ENCODE results near the gene PTPN11.
"Not testable (repeated sequence)": the region's sequence is repeated elsewhere in the genome, so short reads cannot be mapped to it uniquely, and the experiment has no call there.

Gene PTPN11

DNA sequence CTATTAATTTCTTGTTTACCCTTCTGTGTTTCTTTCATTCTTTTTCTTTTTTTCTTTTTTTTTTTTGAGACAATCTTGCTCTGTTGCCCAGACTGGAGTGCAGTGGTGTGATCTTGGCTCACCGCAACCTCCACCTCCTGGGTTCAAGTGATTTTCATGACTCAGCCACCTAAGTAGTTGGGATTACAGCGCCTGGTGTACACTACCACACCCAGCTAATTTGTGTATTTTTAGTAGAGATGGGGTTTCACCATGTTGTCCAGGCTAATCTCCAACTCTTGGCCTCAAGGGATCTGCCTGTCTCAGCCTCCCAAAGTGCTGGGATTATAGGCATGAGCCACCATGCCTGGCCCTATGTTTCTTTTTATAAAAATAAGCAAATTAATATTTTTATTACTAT is 29.4 kb downstream of the PTPN11 start:
- not testable (repeated sequence) for DNase-seq (ENCODE audit: low read depth in 2 of 2)

DNA sequence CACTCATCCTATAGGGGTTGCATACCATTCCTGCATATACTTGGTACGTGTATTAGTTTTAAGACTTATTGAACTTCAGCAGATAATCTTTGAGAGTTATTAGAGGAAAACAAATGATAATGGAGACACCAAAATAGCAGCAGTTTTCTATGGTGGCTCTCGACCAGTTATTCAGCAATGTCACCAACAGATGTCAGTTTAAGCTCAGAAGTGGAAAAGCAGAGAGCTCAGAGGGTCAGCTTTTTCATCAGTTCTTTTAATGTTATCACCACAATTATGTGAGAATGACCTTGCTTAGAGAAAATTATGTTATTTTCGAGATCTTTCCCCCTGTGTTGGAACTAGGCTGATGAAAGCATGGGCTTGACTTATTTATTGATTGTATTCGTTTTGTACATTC is 32.0 kb downstream of the PTPN11 start:
- no peak for DNase-seq (ENCODE audit: low read depth in 2 of 2)

DNA sequence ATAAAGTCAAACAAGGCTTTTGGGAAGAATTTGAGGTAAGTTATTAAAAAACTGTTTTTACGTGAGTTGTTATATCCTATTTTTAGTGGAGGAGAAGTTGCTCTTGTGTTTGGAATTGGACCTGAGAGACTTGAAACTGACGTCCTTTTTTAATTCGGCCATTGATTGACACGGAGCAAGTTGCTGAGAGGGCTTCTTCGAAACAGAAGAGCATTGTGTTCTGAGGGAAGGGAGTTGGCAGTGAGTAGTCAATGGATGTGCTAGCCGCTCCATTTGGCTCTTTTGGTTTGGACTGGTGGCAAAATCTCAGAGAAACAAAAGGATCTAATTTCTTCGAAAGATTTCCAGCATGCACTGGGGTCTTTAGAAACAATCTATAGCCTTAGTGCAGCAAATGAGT is 37.3 kb downstream of the PTPN11 start:
- DNase-seq (ENCODE audit: low read depth in 2 of 2) = no peak

DNA sequence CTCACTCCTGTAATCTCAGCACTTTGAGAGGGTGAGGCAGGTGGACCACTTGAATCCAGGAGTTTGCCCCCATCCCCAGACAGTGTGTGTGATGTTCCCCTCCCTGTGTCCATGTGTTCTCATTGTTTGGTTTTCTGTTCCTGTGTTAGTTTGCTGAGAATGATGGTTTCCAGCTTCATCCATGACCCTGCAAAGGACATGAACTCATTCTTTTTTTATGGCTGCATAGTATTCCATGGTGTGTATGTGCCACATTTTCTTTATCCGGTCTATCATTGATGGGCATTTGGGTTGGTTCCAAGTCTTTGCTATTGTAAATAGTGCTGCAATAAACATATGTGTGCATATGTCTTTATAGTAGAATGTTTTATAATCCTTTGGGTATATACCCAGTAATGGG is 38.4 kb downstream of the PTPN11 start:
- not testable (repeated sequence) for DNase-seq (ENCODE audit: low read depth in 2 of 2)

DNA sequence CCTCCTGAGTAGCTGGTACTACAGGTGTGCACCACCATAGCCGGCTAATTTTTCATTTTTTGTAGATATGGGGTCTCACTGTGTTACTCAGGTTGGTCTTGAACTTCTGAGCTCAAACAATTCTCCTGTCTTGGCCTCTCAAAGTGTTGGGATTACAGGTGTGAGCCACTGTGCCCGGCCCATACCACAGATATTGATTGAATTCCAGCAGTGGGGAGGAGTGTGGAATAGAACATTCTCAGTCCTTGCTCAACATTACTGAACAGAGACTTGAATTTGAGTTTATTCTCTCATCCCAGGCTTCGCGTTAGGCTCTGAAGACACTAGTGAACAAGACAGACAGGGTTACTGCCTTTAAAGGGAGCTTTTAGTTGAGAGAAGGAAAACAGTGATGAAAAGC is 39.6 kb downstream of the PTPN11 start:
- no peak for DNase-seq (ENCODE audit: low read depth in 2 of 2)

DNA sequence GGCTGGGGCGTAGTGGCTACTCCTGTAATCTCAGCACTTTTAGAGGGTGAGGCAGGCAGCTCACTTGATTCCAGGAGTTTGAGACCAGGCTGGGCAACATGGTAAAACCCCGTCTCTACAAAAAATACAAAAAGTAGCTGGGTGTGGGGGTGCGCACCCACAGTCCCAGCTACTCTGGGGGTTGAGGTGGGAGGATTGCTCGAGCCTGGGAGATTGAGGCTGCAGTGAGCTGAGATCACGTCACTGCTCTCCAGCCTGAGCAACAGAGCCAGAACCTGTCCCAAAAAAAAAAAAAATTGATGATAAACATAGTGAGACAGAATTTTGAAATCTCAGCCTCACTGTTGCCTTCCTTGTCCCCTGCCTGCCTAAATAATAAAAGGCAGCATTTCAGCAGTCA is 40.0 kb downstream of the PTPN11 start:
- no peak for DNase-seq (ENCODE audit: low read depth in 2 of 2)

DNA sequence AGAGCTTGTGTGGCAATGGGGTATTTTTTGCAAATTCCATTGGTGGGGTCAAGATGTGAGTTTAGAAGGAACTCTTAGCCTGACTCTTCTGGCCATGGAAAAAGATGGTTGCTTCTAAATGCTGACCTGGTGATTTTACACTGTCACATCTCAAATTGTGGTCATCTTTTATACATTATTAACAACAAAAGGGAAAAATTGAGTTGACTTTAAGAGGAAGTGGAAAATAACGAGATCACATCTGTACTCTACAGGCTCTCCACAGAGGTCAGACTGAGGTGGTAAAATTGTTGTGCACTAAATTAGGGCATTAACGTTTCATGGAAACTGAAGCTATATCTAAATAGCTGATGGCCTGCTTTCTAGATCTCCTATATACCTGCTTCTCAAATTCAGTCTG is 44.7 kb downstream of the PTPN11 start:
- DNase-seq (ENCODE audit: low read depth in 2 of 2) = no peak

DNA sequence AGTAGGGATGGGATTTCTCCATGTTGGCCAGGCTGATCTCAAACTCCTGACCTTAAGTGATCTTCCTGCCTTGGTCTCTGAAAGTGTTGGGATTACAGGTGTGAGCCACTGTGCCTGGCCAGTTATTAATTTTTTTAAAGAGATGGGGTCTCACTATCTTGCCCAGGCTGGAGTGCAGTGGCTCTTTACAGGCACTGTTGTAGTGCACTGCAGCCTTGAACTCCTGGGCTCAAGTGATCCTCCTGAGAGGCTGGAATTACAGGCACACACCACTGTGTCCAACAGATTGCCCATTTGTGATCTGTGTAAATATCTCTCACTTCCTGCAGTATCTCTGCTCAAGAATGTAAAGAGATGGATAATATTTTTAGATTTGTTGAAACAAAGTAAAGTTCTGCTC is 45.9 kb downstream of the PTPN11 start:
- DNase-seq (ENCODE audit: low read depth in 2 of 2) = no peak

DNA sequence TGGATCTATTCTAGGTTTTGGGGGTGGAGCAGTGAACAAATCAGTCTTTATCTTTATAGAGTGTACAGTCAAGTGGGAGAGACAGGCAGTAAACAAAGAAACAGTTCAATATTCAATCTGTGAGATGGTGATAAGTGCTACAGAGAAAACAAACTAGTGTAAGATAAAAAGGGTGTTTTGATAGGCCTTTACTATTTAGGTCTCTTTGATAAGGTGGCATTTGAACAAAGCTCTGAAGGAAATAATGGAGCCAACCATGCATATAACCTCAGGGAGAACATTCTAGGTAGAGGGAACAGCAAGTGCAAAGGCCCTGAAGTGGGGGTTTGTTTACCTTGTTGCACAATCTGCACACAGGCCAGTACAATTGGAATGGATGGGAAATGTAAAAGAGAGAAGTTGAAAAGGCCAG is 47.3 kb downstream of the PTPN11 start:
- no peak for DNase-seq (ENCODE audit: low read depth in 2 of 2)

DNA sequence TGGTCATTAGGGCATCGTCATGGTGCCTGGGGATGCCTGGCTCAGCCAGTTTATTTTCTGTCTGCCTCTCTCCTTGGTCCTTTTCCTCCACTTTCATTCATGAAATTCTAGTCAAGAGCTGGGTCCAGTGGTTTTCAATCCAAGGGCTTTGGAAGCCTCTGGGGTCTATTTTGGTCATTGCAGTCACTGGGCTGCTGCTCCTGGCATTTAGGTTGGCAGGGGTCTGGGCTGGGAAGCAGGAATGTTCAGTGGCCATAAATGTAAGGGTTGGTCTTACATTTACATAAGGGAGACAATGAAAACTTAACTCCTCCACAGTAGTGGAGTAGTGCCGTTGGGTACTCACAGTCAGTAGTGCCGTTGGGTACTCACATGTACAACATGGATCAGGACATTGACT is 48.1 kb downstream of the PTPN11 start:
- no peak for DNase-seq (ENCODE audit: low read depth in 2 of 2)

DNA sequence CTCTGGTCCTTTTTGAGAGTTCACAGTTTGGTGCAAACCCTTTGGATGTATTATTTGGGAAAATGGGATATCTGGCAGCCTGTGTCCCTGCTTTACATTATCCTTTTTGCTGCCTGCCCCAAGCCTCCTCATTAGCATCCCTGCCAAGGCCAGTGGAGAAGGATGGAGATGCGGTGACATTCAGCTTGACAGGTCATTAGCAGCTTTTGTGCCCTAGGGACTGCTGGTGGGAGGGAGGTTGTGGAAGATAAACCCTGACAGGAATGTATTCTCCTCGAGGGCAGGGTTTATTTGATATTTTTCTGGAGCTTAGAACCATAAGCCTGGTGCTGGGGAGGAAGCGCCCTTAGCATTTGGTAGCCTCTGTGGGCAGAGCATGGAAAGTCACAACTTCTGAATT is 49.3 kb downstream of the PTPN11 start:
- DNase-seq (ENCODE audit: low read depth in 2 of 2) = no peak

DNA sequence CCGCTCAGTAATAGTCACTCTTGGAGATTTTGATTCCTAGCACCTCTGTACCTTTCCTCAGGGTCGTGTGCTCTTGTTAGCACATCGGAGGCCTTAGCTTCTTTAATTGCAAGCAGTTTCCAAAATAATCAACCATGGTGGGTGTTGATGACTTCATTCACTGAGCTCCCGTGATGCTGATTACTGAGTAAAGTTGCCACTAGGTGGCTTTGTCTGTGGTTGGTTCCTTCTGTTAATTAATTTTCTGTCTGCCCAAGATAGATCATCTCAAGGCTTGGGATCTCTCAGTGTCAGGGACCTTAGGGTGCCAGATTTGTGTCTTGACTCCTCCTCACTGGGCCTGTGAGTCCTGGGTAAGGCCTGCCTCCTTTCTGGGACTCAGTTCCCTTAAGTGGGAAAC is 54.3 kb downstream of the PTPN11 start:
- DNase-seq (ENCODE audit: low read depth in 2 of 2) = no peak

DNA sequence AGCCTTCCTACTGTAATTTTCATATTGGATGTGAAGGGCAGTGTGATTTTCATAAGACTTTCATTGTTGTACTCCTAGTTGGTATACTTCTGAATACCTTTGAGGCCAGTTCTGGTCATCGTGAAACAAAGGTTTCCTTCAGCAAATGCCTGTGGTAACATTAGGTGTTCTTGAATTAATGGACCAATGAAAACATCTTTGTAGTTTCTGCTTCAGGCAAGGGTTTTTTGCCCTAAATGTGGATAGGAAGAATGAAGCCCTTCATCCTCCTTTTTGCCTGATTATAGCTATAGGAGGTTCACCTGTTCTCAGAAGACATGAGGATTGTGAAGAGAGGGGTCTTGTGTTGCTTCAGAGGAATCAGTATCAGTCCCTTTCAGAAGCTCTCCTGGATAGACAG is 60.7 kb downstream of the PTPN11 start:
- no peak for DNase-seq (ENCODE audit: low read depth in 2 of 2)

DNA sequence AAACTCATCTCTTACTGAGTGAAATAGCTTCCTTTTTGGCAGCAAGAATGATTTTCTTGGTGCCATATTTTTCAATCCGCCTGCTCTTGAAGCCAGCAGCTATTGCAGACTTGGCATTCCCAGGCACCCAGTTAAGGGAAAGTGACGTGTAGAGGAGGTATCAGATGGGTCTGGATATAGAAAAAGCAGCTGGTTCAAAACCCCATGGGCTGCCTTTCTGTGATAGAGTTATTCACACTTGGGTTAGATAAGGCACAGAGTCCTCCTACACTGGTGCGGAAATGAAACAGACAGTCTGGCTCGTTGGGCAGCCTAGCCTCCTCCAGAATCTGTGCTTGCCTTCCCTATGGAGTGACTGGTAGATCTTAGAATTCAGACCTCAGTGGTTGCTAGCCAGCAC is 62.2 kb downstream of the PTPN11 start:
- no peak for DNase-seq (ENCODE audit: low read depth in 2 of 2)

DNA sequence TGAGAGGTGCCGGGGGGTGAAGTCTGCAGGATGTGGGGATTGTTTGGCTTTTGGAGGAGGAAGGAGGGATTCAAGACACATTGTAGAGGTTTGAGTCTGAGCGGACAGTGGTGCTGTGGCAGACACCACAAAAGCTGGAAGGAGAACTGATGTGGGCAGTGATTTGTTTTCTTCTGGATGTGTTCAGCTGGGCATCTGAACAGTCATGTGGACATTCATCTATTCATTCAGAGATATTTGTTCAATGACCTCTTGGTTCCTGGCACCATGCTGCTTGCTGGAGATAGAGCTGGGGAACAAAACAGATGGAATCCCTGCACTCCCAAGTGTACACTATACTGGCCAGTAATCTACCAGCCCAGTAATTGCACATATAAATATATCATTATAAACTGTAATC is 64.0 kb downstream of the PTPN11 start:
- DNase-seq (ENCODE audit: low read depth in 2 of 2) = no peak

DNA sequence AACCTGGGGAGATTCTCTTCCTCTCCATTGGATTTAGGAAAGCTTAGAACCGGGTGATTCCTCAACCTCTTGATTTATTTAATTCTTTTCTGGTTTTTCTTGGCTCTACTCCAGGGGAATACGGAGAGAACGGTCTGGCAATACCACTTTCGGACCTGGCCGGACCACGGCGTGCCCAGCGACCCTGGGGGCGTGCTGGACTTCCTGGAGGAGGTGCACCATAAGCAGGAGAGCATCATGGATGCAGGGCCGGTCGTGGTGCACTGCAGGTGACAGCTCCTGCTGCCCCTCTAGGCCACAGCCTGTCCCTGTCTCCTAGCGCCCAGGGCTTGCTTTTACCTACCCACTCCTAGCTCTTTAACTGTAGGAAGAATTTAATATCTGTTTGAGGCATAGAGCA is 67.6 kb downstream of the PTPN11 start:
- no peak for DNase-seq (ENCODE audit: low read depth in 2 of 2)

DNA sequence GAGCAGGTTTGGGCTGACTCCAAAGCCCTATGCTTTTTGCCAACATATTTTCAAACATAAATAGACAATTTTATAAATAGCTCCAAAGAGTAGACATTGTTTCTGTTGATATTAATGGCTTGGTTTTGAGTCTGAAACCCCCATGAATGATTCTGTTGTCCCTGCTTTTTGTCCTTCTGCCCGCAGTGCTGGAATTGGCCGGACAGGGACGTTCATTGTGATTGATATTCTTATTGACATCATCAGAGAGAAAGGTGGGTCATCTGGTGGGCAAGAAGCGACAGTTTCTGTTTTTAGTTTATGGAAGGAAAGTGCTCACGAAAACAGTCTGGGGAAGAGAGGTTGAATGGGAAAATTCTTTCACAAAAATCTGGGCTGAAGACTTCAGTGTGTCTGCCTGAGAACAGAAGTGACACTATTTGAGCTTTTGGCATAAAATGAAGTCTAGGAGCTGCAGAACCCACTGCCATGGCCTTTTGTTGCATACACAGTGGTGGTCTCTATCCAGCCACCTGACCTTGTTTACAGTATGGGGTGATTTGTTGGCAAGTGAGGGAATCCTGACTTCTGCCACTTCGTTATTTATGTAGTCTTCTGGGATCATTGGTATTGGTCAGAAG is 69.6 kb downstream of the PTPN11 start:
- no peak for DNase-seq (ENCODE audit: low read depth in 2 of 2)

DNA sequence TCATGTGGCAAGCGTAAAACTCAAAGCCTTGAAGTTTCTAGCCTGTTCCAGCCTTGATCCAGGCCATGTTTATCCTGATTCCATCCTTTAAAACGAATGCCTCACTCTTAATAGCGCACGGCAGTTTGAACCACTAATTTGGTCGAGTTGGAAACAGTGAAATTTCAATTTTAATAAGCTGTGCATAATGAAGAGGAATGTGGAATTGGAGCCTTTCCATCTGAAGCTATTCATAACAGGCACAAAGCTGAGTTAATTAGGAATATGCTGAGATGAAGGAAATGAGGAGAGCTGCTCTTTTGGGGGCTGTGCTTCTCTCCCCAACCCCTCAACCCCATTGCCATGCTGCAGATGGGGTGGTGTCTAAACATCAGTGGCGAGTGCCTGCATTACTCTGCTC is 70.7 kb downstream of the PTPN11 start:
- no peak for DNase-seq (ENCODE audit: low read depth in 2 of 2)

DNA sequence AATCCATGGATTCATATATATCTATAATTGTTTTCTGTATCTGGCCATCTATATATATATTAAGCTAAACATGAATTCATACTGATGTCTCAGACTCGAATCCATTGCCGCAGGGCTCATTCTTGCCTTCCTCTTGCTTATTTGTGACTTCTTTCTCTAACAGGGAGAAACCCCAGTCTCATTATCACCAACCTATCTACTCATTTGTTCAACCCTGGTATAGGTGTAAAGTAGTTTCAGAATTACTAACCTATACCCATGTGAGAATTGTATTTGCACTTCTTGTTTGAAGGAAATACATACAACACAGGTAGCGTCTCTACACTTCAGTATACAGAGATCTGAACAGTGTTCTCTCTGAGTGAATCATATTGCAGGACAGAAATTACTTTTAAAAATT is 77.7 kb downstream of the PTPN11 start:
- no peak for DNase-seq (ENCODE audit: low read depth in 2 of 2)

DNA sequence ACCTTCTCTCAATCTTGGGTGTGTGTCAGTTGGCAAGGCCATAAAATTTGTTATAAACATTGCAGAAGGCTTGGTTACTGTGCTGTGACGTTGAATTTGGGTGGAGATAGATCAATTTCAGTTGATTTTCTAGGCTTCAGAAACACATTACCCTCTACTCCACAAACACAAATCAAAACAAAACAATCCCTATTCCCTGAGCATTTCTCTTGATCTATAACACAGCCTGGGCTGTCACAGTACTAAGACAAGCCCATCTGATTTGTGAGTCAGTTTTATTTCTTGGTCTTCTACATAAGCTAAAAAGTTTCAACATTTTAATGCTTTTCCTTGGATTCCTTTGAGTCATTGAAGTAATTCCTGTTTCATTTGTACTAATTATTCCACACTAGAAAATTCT is 79.8 kb downstream of the PTPN11 start:
- DNase-seq (ENCODE audit: low read depth in 2 of 2) = no peak

DNA sequence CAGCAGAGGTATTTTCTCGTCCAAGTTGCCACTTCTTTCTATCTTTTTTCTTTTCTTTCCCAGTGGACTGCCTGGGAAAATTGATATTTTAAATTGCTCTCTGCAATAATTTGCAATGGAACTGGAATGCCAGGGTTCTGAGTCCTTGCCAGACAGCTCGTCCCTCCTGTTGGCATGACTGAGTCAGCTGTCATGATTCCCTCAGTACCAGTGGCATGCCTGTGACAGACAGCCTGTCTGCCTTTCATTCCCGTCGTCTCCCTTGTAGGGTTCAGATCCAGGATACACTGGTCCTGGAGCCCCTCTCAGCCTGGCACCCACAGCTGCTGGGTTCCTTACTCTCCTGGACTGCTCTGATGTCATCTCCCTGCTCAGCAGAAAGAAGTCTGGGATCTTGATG is 84.8 kb downstream of the PTPN11 start:
- no peak for DNase-seq (ENCODE audit: low read depth in 2 of 2)

DNA sequence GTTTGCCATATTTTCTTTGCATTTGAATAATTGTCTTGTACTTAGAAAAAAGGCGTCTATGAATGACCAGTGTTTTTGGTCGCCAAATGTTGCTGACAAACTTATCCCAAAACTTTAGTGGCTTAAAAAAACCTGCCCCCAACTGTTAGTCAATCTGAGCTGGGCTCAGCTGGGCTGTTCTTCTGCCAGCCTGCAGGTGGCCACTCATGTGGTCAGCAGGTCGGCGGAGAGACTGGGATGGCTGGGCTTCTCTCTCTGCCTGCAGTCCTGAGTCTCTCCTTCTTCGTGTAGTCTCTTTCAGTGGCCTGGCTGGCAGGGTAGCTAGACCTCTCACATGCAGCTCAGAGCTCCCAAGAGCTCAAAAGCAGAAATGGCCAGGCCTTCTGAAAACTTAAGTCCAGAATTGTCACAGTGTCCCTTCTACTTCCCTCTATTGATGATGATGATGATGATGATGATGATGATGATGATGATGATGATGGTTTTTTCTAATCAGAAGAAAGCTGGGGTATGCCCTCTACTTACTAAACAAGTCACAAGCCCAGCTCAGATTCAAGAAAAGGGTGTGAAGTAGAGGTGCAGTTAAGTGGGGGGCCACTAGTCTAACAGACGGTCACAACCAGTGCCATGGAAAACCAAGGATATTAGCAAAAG is 87.9 kb downstream of the PTPN11 start:
- no peak for DNase-seq (ENCODE audit: low read depth in 2 of 2)

DNA sequence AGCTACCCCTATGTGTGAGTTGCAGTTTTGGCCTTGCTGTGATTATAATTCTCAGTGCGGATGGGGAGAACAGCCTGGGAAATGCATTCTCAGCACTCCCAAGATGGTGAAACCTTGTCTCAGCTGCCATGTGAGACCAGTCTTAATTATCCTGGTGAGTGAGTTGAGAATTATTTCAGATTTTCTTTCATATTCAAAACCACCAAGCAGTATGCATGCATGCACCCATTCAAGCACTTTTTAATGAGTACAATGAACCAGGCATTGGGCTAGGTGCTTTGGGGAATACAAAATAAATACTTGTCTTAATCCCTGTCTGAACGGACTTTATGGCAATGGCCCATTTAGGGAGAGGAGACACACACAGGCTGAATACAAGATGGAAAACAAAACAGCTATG is 94.7 kb downstream of the PTPN11 start:
- no peak for DNase-seq (ENCODE audit: low read depth in 2 of 2)

DNA sequence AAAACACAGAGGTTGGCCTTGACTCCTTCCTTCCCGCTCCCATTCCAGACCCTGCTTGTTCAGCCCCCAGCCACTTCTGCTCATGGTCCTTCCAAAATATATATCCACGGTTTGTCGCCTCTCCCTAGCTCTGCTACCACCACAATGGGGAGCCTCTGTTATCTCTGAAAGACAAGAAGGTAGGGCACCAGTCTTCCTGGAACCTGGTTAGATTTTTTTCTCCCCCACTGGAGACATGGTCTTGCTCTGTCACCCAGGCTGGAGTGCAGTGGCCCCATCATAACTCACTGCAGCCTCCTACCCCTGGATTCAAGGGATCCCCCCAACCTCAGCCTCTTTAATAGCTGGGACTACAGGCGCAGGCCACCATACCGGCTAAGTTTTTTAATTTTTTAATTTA is 95.7 kb downstream of the PTPN11 start:
- no peak for DNase-seq (ENCODE audit: low read depth in 2 of 2)

Measured in stimulated activated CD8-positive, alpha-beta memory T cell treated with anti-CD3 and anti-CD28 coated beads, Interleukin-2, amount 100 ng/mL, for 1 hour (primary cell).